Stimulated activated CD8-positive, alpha-beta memory T cell treated with anti-CD3 and anti-CD28 coated beads, Interleukin-7, amount 100 ng/mL, for 48 hours (primary cell): ENCODE results near the gene ZNF429.
"Not testable (repeated sequence)": the region's sequence is repeated elsewhere in the genome, so short reads cannot be mapped to it uniquely, and the experiment has no call there.

ENCODE experiments used
- DNase-seq, 2 donors: peaks; one replicate each; pipeline ENCODE4 v3.0.0-alpha.2; 2020; ENCODE audit warnings: low read depth in 1 of 2; ENCODE audit errors: extremely low read depth in 1 of 2

The ZNF429 gene

DNA sequence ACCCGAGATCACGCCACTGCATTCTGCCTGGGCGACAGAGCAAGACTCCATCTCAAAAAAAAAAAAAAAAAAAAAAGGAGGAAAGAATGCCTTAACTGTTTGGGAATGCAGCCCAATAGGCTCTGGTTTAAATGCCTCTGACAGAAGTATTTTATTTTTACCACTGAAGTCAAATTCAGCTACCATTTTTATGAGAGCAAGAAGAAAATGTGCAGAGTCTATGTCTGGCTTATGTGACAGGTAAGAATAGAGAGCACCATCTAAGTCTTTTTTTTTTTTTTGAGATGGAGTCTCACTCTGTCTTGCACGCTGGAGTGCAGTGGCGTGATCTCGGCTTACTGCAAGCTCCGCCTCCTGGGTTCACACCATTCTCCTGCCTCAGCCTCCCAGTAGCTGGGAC lies 7.2 kb downstream of the ZNF429 start:
- not testable (repeated sequence) for DNase-seq

DNA sequence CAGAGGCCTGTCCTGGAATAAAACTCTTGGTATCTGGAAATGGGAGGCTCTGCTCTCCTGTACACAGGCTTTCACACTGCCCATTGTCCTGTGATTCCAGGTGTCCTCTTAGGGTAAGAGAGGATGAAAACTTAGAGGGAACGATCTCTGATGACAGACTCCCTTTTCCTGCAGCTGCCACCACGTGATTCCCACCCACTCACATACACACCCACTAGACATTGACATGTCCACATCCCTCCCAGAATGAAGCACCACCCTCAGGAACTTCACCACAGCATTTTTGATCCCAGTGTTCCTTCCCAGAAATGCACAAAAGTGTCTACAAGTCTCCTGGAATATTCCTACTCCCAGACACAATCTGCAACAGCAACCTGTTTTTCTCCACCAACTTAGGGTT lies 8.2 kb downstream of the ZNF429 start:
- DNase-seq = no peak

DNA sequence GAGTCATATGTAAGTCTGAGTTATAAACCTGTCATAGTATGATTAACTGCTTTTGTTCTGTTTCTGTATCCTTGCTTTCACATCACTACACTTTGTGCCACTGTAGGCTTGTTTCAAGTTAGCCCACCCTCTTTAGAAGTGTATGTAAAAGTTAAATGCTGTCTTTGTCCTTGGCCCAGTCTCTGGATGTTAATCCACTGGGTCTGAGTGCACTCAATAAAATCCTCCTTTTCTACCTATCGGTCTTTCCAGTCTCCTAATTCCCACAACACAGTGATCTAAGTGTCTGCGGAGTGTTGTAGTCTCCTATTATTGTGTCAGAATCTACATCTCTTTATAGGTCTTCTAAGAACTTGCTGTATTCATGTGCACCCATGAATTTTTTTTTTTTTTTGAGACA lies 14.1 kb downstream of the ZNF429 start:
- no peak for DNase-seq

DNA sequence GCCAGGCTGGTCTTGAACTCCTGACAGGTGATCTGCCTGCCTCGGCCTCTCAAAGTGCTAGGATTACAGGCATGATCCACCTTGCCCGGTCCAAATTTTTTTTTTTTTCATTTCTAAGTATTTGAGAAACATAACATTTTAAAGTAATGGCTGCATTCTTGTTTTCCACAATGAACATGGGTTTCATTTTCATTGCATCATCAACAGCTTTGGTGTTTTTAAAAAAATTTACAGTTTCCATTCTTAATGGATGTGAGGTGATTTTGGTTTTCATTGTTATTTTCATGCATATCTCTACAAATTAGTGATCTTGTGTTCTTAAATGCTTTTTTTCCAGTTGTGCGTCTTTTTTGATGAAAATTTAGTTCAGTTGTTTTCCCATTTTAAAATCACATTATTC lies 27.5 kb downstream of the ZNF429 start:
- DNase-seq = no peak

DNA sequence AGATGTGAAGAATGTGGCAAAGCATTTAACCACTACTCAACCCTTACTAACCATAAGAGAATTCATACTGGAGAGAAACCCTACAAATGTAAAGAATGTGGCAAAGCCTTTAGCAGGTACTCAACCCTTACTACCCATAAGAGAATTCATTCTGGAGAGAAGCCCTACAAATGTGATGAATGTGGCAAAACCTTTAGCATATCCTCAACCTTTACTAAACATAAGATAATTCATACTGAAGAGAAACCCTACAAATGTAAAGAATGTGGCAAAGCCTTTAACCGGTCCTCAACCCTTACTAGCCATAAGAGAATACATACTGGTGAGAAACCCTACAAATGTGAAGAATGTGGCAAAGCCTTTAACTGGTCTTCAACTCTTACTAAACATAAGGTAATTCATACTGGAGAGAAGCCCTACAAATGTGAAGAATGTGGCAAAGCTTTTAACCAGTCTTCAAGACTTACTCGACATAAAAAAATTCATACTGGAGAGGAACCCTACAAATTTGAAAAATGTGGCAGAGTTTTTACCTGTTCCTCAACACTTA lies 31.4 kb downstream of the ZNF429 start:
- DNase-seq = not testable (repeated sequence)

GRCh38 chr19:21559444-21559843 lies 54.0 kb downstream of the ZNF429 start:
- no peak for DNase-seq

GRCh38 chr19:21564406-21564805 lies 59.0 kb downstream of the ZNF429 start:
- no peak for DNase-seq

- no peak for DNase-seq
Measured at GRCh38 chr19:21566073-21566472, 60.7 kb downstream of the ZNF429 start.

- not testable (repeated sequence) for DNase-seq
Measured at GRCh38 chr19:21567806-21568205, 62.4 kb downstream of the ZNF429 start.

- DNase-seq = peak; percentile 18 to 89
Measured at GRCh38 chr19:21568816-21569493, 63.6 kb downstream of the ZNF429 start.

DNA sequence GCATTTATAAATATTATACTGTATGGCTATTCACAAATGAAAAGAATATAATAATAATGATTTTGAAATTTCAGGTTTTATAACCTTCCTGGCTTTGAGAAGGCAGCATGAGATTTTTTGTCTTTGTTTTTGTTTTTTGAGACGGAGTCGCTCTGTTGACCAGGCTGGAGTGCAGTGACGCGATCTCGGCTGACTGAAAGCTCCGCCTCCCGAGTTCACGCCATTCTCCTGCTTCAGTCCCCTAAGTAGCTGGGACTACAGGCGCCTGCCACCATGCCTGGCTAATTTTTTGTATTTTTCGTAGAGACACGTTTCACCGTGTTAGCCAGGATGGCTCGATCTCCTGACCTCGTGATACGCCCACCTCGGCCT lies 64.1 kb downstream of the ZNF429 start:
- DNase-seq = peak in 1 of 2 donors; percentile 42

DNA sequence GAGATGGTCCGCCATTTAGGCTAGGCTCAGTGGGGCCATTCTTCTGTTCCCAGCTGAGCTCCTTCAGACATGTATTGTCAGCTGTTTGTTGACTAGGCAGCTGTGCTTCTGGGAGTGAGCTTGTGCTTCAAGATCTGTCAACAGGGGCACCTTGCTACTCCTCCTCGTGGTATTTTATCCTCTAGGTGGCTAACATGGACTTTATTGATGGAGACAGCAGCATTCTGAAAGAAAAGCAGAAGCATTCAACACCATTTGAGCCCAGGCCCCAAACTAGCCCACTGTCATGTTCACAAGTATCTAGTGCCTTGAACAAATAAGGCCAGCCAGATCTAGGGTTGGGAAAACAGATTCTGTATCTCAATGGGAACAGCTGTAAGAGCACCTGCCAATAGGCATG lies 65.9 kb downstream of the ZNF429 start:
- no peak for DNase-seq

- DNase-seq = no peak
Measured at GRCh38 chr19:21574607-21575006, 69.2 kb downstream of the ZNF429 start.

GRCh38 chr19:21576481-21576880 lies 71.1 kb downstream of the ZNF429 start:
- DNase-seq = no peak

DNA sequence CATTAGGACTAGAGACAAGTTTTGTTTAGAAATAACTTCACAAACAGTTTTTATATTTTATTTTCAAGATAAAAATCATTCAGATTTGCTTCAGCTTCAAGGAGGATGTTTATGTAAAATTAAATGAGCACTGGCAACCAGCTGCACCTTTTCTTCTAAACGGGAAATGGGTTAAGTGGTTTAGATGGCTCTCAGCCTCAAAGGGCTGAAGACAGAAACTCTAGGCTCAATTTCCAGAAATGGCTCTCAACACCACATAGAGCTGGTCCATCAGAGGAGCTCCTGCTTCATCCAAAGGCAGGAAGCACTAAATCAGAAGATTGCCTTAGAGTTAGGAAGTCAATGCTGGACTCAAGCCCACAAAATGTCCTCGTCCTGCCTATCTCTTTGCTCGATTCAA lies 74.7 kb downstream of the ZNF429 start:
- DNase-seq = no peak

DNA sequence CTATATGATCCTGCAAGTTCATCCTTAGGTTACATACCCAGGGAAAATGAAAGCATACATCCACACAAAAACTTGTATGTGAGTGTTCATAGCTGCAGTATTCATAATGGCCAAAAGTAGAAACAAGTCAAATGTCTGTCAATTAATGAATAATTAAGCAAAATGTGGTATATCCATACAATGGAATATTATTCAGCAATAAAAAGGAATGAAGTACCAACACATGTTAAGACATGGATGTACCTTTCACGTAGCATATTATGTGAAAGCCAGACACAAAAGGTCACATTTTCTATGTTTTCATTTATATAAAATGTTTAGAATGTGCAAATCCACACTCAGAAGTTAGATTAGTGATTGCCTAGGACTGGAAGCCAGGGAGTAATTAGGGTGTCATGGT lies 75.4 kb downstream of the ZNF429 start:
- no peak for DNase-seq

- no peak for DNase-seq
Measured at GRCh38 chr19:21581646-21582240, 76.3 kb downstream of the ZNF429 start.

DNA sequence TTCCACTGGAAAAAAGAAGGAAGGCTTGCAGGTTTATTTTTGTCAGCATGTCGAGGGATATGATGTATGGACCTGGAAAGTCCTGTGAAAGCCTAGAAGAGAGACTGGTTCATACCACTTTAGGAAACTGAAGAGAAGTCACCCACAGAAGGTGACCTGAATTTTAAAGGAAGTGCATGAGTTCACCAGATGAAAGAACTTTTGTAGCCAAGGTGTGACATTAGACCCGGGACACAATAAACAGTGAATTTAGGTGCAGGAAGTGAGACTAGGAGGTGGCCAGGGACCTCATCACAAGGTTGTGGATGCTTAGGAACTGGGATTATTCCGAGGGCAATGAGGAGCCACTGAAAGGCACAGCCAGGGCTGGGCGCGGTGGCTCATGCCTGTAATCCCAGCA lies 79.1 kb downstream of the ZNF429 start:
- no peak for DNase-seq

DNA sequence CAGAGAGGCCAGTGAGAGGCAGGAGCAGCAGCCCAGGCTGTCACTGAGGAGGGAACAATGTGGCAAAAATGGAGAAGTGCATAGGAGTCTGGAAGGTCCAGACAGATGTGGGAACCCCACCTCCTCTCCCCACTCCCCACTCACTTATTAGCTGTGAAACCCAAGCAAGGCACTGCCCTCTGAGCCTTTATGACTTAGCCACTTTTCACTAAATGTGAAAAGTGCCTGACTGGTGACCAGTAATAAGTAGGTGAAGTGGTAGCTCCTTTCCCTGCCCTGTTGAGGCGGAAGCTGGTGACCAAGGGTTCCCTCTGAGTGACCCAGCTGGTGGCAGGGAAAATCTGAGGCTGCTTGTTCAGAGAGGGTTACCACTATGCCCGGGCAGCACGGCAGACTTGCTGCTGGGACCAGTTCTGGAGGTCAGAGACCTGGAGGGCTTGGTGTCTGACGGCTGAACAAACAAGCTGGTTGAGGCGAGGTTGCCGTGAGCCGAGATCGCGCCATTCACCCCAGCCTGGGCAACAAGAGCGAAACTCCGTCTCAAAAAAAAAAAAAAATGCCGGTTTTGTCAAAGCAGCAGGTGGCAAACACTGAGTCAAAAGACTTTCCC lies 80.0 kb downstream of the ZNF429 start:
- DNase-seq = no peak

DNA sequence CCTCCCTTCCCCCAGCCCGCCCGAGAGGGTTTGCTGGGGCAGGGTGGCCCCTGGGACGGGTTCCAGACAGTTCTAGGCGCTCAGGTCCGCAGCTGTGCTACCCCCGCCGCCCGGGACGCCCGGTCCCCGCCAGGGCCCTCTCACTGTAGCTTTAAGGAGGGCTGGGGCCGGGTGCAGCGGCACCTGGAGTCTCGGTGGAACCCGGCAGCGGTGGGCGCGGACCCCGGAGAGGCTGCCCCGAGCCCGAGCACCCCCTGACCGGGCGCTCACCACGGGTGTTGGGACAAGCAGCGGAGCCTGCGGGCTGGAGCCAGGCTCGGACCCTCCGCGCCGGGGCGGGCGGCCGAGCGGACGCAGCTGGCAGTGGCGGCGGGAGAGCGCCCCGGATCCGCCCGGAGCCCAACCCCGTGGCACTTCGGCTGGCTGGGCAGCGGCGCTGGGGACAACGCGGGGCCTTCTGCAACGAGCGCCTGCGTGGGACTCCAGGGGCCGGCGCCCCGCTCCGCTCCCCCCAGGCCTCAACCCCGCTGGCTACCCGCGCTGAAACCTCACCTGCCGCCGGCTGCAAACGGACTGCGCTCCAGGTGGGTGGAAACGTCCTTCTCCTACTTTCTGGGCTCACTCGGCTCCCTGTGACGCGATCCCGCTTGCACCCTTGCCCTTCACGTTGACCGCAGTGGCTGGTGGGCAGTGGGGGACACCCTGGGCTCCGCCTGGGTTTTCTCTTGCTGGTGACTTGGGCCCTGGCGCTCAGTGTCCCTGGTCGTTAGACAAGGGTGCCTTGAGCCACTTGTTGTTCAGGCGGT lies 81.1 kb downstream of the ZNF429 start:
- DNase-seq = no peak

GRCh38 chr19:21587117-21587461 lies 81.7 kb downstream of the ZNF429 start:
- no peak for DNase-seq
